Neuronal stem cell (in vitro differentiated cells): ENCODE results near the gene FOXQ1.

Experiments
- DNase-seq: peaks from one replicate; pipeline ENCODE4 v3.0.0-alpha.2; 2013; ENCODE audit warnings: low spot score
- H2AFZ ChIP-seq: one replicate; pipeline ENCODE4 v1.6.1; 2013; ENCODE audit warnings: mild to moderate bottlenecking, low read length, inconsistent platforms
- H2AK5ac ChIP-seq: 2 replicates; pipeline ENCODE4 v1.6.1; 2013; ENCODE audit warnings: low read depth, mild to moderate bottlenecking, inconsistent platforms, low read length, moderate library complexity, mixed read lengths
- H2BK120ac ChIP-seq: 2 replicates; pipeline ENCODE4 v1.6.1; 2013; ENCODE audit warnings: low read depth, mild to moderate bottlenecking, inconsistent platforms, low read length, moderate library complexity, mixed read lengths
- H2BK12ac ChIP-seq: one replicate; pipeline ENCODE4 v1.6.1; 2013; ENCODE audit warnings: low read length, inconsistent platforms
- H2BK15ac ChIP-seq: 2 replicates; pipeline ENCODE4 v1.6.1; 2013; ENCODE audit warnings: mild to moderate bottlenecking, low read length, inconsistent platforms, mixed read lengths
- H2BK5ac ChIP-seq: one replicate; pipeline ENCODE4 v1.6.1; 2013; ENCODE audit warnings: inconsistent platforms, mild to moderate bottlenecking, low read length, moderate library complexity
- H3K14ac ChIP-seq: one replicate; pipeline ENCODE4 v1.6.1; 2013; ENCODE audit warnings: low read length, inconsistent platforms
- H3K18ac ChIP-seq: 2 replicates; pipeline ENCODE4 v1.6.1; 2013; ENCODE audit warnings: low read length, inconsistent platforms
- H3K23ac ChIP-seq: 2 replicates; pipeline ENCODE4 v1.6.1; 2013; ENCODE audit warnings: low read depth, mild to moderate bottlenecking, mixed read lengths, low read length, inconsistent platforms; ENCODE audit not compliant: poor library complexity
- H3K27ac ChIP-seq: replicated peaks from 3 replicates; pipeline ENCODE4 v1.5.1; 2013; ENCODE audit warnings: low read length, inconsistent platforms
- H3K27me3 ChIP-seq, 3 experiments: 2 replicates each; pipeline ENCODE4 v1.6.1; 2013; ENCODE audit warnings: low read length in 3 of 3, mild to moderate bottlenecking in 2 of 3, inconsistent platforms in 1 of 3, low read depth in 1 of 3, mixed read lengths in 1 of 3, moderate library complexity in 1 of 3; ENCODE audit not compliant: control insufficient read depth in 3 of 3, insufficient read depth in 3 of 3
- H3K36me3 ChIP-seq, 2 donors: replicated peaks in 1 of 2; 2 replicates each; pipeline ENCODE4 v1.6.1; 2013; ENCODE audit warnings: low read length in 2 of 2; ENCODE audit not compliant: control insufficient read depth in 2 of 2, insufficient read depth in 2 of 2
- H3K4ac ChIP-seq: 2 replicates; pipeline ENCODE4 v1.6.1; 2013; ENCODE audit warnings: inconsistent platforms, mild to moderate bottlenecking, low read length, moderate library complexity
- H3K4me1 ChIP-seq, 2 donors: 1 replicate in 1 of 2; 2 replicates in 1 of 2; pipeline ENCODE4 v1.6.1; 2013; ENCODE audit warnings: low read length in 2 of 2, low read depth in 1 of 2; ENCODE audit not compliant: control insufficient read depth in 2 of 2, insufficient read depth in 1 of 2
- H3K4me2 ChIP-seq: one replicate; pipeline ENCODE4 v1.6.1; 2013; ENCODE audit warnings: mild to moderate bottlenecking, low read length, inconsistent platforms; ENCODE audit not compliant: insufficient read depth, poor library complexity, severe bottlenecking
- H3K4me3 ChIP-seq, 2 donors: 2 replicates each; pipeline ENCODE4 v1.5.1; 2013; ENCODE audit warnings: low read length in 2 of 2, mild to moderate bottlenecking in 2 of 2, inconsistent platforms in 1 of 2, moderate library complexity in 1 of 2
- H3K79me1 ChIP-seq: one replicate; pipeline ENCODE4 v1.6.1; 2013; ENCODE audit warnings: low read depth, mild to moderate bottlenecking, inconsistent platforms, low read length, moderate library complexity
- H3K9ac ChIP-seq: one replicate; pipeline ENCODE4 v1.6.1; 2013; ENCODE audit warnings: mild to moderate bottlenecking, low read depth, low read length, inconsistent platforms; ENCODE audit not compliant: poor library complexity
- H3K9me3 ChIP-seq, 2 donors: replicated peaks in 1 of 2; 2 replicates each; pipeline versions ENCODE3 to v1.6.1; 2013; ENCODE audit warnings: low read length in 2 of 2, mild to moderate bottlenecking in 2 of 2, inconsistent platforms in 1 of 2, low read depth in 1 of 2, mixed read lengths in 1 of 2, moderate library complexity in 1 of 2; ENCODE audit not compliant: control insufficient read depth in 2 of 2, insufficient read depth in 1 of 2
- H4K8ac ChIP-seq: one replicate; pipeline ENCODE4 v1.6.1; 2013; ENCODE audit warnings: low read depth, mild to moderate bottlenecking, inconsistent platforms, low read length, moderate library complexity
- H4K91ac ChIP-seq: one replicate; pipeline ENCODE4 v1.6.1; 2013; ENCODE audit warnings: low read length, low read depth, mild to moderate bottlenecking, inconsistent platforms; ENCODE audit not compliant: poor library complexity
- WGBS, 2 donors: extraction: QIAGEN DNeasy Blood & Tissue Kit; methylation state at CpG; one replicate each; pipeline ENCODE4 v1.1.7; 2013; ENCODE audit warnings: missing lambda C conversion rate in 2 of 2, mixed read lengths in 1 of 2; ENCODE audit not compliant: insufficient read length in 2 of 2, insufficient replicate concordance in 1 of 2; ENCODE audit errors: extremely low coverage in 2 of 2; 5-methylcytosine and 5-hydroxymethylcytosine counted together

The FOXQ1 gene

DNA sequence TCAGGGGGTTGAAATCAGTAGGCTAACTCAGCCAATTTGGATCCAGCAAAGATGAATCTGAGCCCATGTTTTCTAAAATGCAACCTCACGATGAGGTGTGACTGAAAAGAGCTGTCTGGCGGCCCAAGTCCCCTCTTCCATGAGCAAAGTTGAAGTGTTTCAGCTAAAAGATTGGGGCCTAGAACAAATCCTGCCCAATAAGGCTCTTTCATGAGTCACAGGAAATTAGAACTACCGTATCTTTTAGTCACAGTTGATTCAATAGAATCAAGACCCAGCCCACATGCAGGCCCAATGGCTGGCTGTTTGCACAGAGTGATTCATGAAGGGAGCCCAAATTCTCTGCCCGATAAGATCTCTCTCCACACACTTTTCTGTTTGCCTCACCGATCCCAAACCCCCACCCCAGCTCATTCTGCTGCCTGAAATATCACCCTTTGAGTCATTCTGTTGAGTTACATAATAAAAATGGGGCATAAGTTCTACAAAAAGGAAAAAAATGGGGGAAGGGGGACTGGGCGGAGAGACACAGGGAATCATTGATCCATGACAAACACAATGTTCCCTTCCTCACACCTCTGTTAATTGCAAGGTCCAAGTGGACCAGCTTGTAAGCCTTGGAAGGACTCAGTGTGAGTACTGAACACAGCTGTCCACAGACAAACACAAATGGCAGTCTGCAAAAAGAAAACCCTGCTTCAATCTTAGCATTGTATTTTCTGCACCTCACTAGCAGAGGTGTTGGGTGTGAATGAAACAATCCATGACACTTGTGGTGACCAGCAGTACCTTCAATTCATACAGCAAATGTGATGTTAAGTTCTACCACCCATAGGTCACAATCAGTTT lies 13.8 kb downstream of the FOXQ1 start:
- Histone ChIP-seq H2BK120ac (no peak overlapping the region), H3K79me1 (no peaks in the 10 kb centered on the region), H4K8ac (no peak overlapping the region), H3K9ac (no peak overlapping the region), H3K4me3 (no peak overlapping the region), H3K18ac (no peak overlapping the region), H2AFZ (no peak overlapping the region), H2BK15ac (no peak overlapping the region), H4K91ac (no peak overlapping the region), H3K36me3 (no peaks in the 10 kb centered on the region), H3K4ac (no peak overlapping the region), H3K4me2 (no peak overlapping the region), H2BK5ac (no peak overlapping the region), H3K4me1 (no peaks in the 10 kb centered on the region), H3K23ac (no peak overlapping the region), H3K27ac (no peak overlapping the region), H3K27me3 (no peaks in the 10 kb centered on the region), H2AK5ac (no peak overlapping the region), H3K14ac (no peak overlapping the region), H3K9me3 (no peaks in the 10 kb centered on the region), H2BK12ac (no peak overlapping the region)
- DNase-seq = no peak
- WGBS, 2 donors = no CpG with 5 or more reads among the region's 6 CpGs

DNA sequence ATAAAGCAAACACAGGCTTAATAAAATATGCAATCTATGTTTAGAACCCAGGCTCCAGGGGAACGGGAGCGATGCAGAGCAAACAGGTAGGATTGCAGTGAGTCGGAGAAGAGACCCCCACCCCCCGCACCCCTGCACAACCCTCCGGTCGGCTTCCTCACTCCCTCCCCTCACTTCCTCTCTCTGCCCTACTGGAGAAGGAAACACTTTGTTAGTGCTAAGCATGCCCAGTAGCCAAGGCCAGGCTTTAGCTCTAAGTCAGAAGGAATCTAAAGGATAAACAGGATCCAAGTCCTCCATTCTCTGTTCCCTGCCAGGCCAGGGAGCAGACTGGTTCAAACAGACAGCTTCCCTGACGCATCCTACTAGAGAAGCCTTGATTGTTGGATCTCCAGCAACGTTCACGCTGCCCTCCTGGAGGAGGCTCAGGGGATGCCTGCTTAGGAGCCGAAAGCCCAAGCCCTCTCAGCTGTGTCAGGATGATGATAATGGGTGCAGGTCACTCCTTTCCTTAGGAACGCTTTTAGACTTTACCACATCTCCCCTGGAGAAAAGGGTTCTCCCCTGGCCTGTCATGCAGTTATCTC lies 14.7 kb downstream of the FOXQ1 start:
- H3K18ac ChIP-seq = no peak overlapping the region
- H3K36me3 ChIP-seq = no peaks in the 10 kb centered on the region
- H3K4me3 ChIP-seq = no peak overlapping the region
- no peaks in the 10 kb centered on the region for H3K4me1 ChIP-seq
- H3K9me3 ChIP-seq = no peaks in the 10 kb centered on the region
- H4K91ac ChIP-seq = no peak overlapping the region
- H2AK5ac ChIP-seq = no peak overlapping the region
- WGBS, 2 donors = no CpG with 5 or more reads among the region's 11 CpGs
- no peaks in the 10 kb centered on the region for H3K79me1 ChIP-seq
- no peak overlapping the region for H2AFZ ChIP-seq
- H2BK120ac ChIP-seq = no peak overlapping the region
- H3K27me3 ChIP-seq = no peaks in the 10 kb centered on the region
- no peak for DNase-seq
- H2BK5ac ChIP-seq = no peak overlapping the region
- H3K9ac ChIP-seq = no peak overlapping the region
- H4K8ac ChIP-seq = no peak overlapping the region
- H3K27ac ChIP-seq = no peak overlapping the region
- H2BK12ac ChIP-seq = no peak overlapping the region
- H3K4me2 ChIP-seq = no peak overlapping the region
- no peak overlapping the region for H3K4ac ChIP-seq
- no peak overlapping the region for H2BK15ac ChIP-seq
- H3K14ac ChIP-seq = no peak overlapping the region
- no peak overlapping the region for H3K23ac ChIP-seq

DNA sequence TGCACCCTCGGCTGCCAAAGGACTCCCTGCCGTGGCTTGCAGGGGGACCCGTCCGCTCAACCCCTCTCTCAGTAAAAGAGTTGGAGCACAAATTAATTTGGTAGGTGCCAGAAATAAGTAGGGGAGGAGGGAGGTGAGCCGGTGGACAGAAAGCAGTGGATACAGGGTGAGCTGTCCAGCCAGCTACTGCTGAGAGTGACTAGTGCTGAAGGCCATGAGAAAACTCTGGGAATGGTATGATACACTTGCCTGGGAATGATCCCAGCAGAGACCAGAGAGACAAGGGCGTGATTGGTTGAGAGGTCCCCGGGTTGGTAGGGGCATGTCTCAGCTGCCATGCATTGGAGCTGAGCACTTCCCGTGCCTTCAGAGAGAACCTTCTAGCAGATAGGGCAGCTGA lies 15.7 kb downstream of the FOXQ1 start:
- Histone ChIP-seq H2BK12ac (no peak overlapping the region), H3K27ac (no peak overlapping the region), H2BK120ac (no peak overlapping the region), H3K79me1 (no peaks in the 10 kb centered on the region), H3K4ac (no peak overlapping the region), H3K14ac (no peak overlapping the region), H3K27me3 (no peaks in the 10 kb centered on the region), H2AFZ (no peak overlapping the region), H4K91ac (no peak overlapping the region), H3K23ac (no peak overlapping the region), H3K4me2 (no peak overlapping the region), H3K36me3 (no peaks in the 10 kb centered on the region), H3K9me3 (no peaks in the 10 kb centered on the region), H3K18ac (no peak overlapping the region), H2BK15ac (no peak overlapping the region), H4K8ac (no peak overlapping the region), H3K9ac (no peak overlapping the region), H2BK5ac (no peak overlapping the region), H3K4me1 (no peaks in the 10 kb centered on the region), H2AK5ac (no peak overlapping the region), H3K4me3 (no peak overlapping the region)
- DNase-seq = no peak
- WGBS, 2 donors = no CpG with 5 or more reads among the region's 8 CpGs

DNA sequence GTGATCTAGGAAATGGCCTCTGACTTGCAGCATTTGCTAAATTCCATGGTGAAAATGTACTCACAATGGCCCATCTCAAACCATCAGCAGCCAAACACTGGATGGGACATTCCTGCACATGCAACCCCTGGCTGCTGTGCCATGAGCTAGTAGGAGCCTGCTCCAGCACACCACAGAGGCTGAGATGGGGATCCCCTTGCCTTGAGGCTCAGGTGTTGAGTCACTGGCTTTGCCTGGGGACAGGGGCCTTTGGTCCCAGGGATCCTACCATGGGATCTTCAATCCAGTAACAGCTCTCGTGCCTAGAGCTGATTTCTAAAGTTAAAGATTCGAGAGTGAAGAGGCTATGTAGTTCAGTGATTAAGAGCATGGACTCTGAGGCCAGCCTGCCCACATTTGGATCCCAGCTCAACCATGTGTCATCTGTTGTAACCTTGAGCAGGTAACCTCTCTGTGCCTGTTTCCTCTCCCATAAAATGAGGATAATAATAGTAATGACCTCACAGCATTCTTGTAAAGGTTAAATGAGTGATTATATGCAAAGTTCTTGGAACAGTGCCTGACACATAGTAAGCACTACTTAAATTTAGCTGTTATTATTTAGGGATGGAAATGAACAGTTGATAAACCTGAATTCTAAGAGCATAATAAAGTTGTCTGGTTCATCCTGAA lies 16.4 kb downstream of the FOXQ1 start:
- no peak overlapping the region for H2BK120ac ChIP-seq
- no peak overlapping the region for H3K23ac ChIP-seq
- H3K18ac ChIP-seq = no peak overlapping the region
- H3K4ac ChIP-seq = no peak overlapping the region
- H3K9ac ChIP-seq = no peak overlapping the region
- H3K4me1 ChIP-seq = no peaks in the 10 kb centered on the region
- H3K27ac ChIP-seq = no peak overlapping the region
- H2BK15ac ChIP-seq = no peak overlapping the region
- H3K4me2 ChIP-seq = no peak overlapping the region
- no peak overlapping the region for H4K91ac ChIP-seq
- no peak overlapping the region for H2BK5ac ChIP-seq
- H2AK5ac ChIP-seq = no peak overlapping the region
- no CpG with 5 or more reads among the region's 2 CpGs for WGBS, 2 donors
- no peaks in the 10 kb centered on the region for H3K79me1 ChIP-seq
- no peaks in the 10 kb centered on the region for H3K9me3 ChIP-seq
- no peak overlapping the region for H4K8ac ChIP-seq
- no peak overlapping the region for H3K14ac ChIP-seq
- no peak overlapping the region for H2AFZ ChIP-seq
- no peak for DNase-seq
- no peak overlapping the region for H2BK12ac ChIP-seq
- H3K27me3 ChIP-seq = no peaks in the 10 kb centered on the region
- H3K36me3 ChIP-seq = no peaks in the 10 kb centered on the region
- no peak overlapping the region for H3K4me3 ChIP-seq
